SK-N-MC (cell line): ENCODE data around the gene IGF2BP3.

Experiments
- DNase-seq: peaks from one replicate; pipeline ENCODE4 v3.0.0-alpha.2; 2011; ENCODE audit warnings: low read depth, low spot score
- H3K27ac ChIP-seq: fragments of 200-600 bp; sonication (generic); 2 replicates; pipeline ENCODE4 v1.5.1; 2016; ENCODE audit warnings: mixed run types
- H3K36me3 ChIP-seq: fragments of 200-600 bp; sonication (generic); 2 replicates; pipeline ENCODE4 v1.6.1; 2017; ENCODE audit warnings: antibody characterized with exemption, low read length, mixed read lengths; ENCODE audit not compliant: insufficient read depth
- H3K4me3 ChIP-seq: fragments of 200-600 bp; sonication (generic); 2 replicates; pipeline ENCODE4 v1.5.1; 2016
- H3K9ac ChIP-seq: fragments of 200-600 bp; sonication (generic); 2 replicates; pipeline ENCODE4 v1.8.0; 2017; ENCODE audit warnings: mixed run types, mixed read lengths; ENCODE audit not compliant: insufficient read length
- H3K9me3 ChIP-seq: fragments of 200-600 bp; sonication (generic); 2 replicates; pipeline ENCODE4 v1.6.1; 2017; ENCODE audit warnings: low read depth, mild to moderate bottlenecking, antibody characterized with exemption, low read length, moderate library complexity, mixed read lengths
- EZH2 ChIP-seq: fragments of 200-600 bp; sonication (generic); IDR thresholded peaks from one replicate; pipeline ENCODE4 v1.6.1; 2017; ENCODE audit warnings: antibody characterized with exemption
- FOXP2 ChIP-seq: optimal IDR thresholded peaks from 2 replicates; pipeline ENCODE3; 2011; ENCODE audit warnings: mild to moderate bottlenecking, moderate library complexity; ENCODE audit not compliant: insufficient read depth; ENCODE audit errors: extremely low read length, control extremely low read depth
- POLR2AphosphoS5 ChIP-seq: IDR thresholded peaks from 2 replicates; pipeline ENCODE4 v1.6.1; 2012; ENCODE audit warnings: mild to moderate bottlenecking, low read depth, low read length, borderline replicate concordance

The IGF2BP3 gene

DNA sequence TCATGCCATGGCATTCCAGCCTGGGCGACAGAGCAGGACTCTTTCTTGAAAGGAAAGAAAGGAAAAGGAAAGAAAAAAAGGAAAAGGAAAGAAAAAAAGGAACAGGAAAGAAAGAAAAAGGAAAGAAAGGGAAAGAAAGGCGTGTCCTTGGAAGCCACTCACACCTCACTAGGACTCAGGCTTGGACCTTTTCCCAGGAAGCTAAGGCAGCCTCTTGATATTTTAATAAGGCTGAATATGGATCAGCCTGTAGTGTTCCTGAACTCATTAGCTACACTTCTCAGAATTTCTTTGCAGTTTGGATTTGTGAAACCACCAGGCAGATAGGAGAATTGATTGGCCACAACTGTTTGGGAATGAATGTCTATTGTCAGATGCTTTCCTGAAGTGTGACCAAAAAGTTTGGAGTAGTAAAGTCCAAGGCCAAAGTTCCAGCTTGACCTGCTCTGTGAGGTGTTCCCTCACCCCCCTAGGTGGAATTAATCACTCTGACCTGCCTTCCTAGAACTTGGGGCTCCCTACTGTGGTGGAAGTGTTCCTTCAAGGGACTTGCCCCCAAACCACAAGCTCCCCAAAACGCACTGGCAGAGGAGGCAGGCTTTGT is 178.2 kb downstream of the IGF2BP3 start:
- H3K27ac ChIP-seq = 0 out of 2 replicates have a peak overlapping the region, but pooled peaks have one; percentile 4
- TF ChIP-seq FOXP2 (no peak), POLR2AphosphoS5 (no peak), EZH2 (no peak)
- H3K9me3 ChIP-seq = no peaks in the 10 kb centered on the region
- no peak overlapping the region for H3K9ac ChIP-seq
- H3K36me3 ChIP-seq = no peaks in the 10 kb centered on the region
- DNase-seq = no peak
- no peak overlapping the region for H3K4me3 ChIP-seq

GRCh38 chr7:23290993-23291392 is 179.3 kb downstream of the IGF2BP3 start:
- Histone ChIP-seq H3K27ac (no peak overlapping the region), H3K4me3 (no peak overlapping the region), H3K9ac (no peak overlapping the region), H3K36me3 (no peaks in the 10 kb centered on the region), H3K9me3 (no peaks in the 10 kb centered on the region)
- DNase-seq = no peak
- TF ChIP-seq EZH2 (no peak), POLR2AphosphoS5 (no peak), FOXP2 (no peak)

GRCh38 chr7:23287612-23288011 is 182.7 kb downstream of the IGF2BP3 start:
- no peak overlapping the region for H3K9ac ChIP-seq
- no peaks in the 10 kb centered on the region for H3K9me3 ChIP-seq
- TF ChIP-seq FOXP2 = no peak
- TF ChIP-seq POLR2AphosphoS5 = no peak
- no peak for TF ChIP-seq EZH2
- no peaks in the 10 kb centered on the region for H3K36me3 ChIP-seq
- H3K27ac ChIP-seq = no peak overlapping the region
- no peak overlapping the region for H3K4me3 ChIP-seq
- DNase-seq = no peak

GRCh38 chr7:23285657-23286646 is 184.3 kb downstream of the IGF2BP3 start:
- H3K9me3 ChIP-seq = no peaks in the 10 kb centered on the region
- H3K27ac ChIP-seq = no peak overlapping the region
- no peaks in the 10 kb centered on the region for H3K36me3 ChIP-seq
- DNase-seq = no peak
- no peak overlapping the region for H3K4me3 ChIP-seq
- no peak overlapping the region for H3K9ac ChIP-seq
- TF ChIP-seq FOXP2 (no peak), EZH2 (no peak), POLR2AphosphoS5 (no peak)

GRCh38 chr7:23284871-23285270 is 185.4 kb downstream of the IGF2BP3 start:
- Histone ChIP-seq H3K27ac (no peak overlapping the region), H3K36me3 (no peaks in the 10 kb centered on the region), H3K4me3 (no peak overlapping the region), H3K9me3 (no peaks in the 10 kb centered on the region), H3K9ac (no peak overlapping the region)
- DNase-seq = no peak
- TF ChIP-seq POLR2AphosphoS5 = no peak
- TF ChIP-seq EZH2 = no peak
- no peak for TF ChIP-seq FOXP2

- no peak overlapping the region for H3K27ac ChIP-seq
- DNase-seq = no peak
- no peaks in the 10 kb centered on the region for H3K9me3 ChIP-seq
- H3K9ac ChIP-seq = no peak overlapping the region
- no peaks in the 10 kb centered on the region for H3K36me3 ChIP-seq
- H3K4me3 ChIP-seq = no peak overlapping the region
- no peak for TF ChIP-seq POLR2AphosphoS5
- TF ChIP-seq FOXP2 = no peak
- no peak for TF ChIP-seq EZH2
Measured at GRCh38 chr7:23283086-23283485, 187.2 kb downstream of the IGF2BP3 start.

- no peak for TF ChIP-seq FOXP2
- no peak for TF ChIP-seq EZH2
- TF ChIP-seq POLR2AphosphoS5 = no peak
- DNase-seq = no peak
Measured at GRCh38 chr7:23279819-23280525, 190.3 kb downstream of the IGF2BP3 start.

DNA sequence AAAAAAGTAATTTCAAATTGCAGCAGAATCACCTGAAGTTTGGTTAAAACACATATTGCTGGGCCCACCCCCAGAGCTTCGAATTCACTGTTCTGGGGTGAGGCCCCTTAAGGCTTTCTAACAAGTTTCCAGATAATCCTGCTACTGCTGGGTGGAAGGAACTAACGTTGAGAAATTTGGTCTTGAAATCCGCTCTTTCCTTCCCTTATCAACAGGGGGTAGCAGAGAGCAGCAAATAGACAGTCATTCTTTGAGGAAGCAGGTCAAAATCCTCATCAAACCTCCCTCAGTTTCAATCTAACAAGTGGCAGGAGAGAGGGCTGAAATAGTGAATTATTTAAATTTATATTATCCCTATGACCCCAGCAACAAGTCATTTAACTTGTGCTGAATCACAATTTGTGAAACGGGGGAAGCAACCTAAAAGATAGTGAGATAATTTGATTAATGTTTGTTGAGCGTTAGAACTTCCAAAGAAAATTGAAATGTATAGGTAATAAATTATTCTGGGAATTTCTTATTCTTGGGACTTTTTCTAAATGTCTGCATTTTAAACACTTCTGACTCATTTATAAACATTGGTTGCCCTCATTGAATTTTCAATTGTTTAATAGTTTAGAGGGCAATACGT is 192.8 kb downstream of the IGF2BP3 start:
- DNase-seq = no peak

More at GRCh38 chr7:23279819-23280525, 190.3 kb downstream of the IGF2BP3 start:
- Histone ChIP-seq H3K27ac (no peak overlapping the region), H3K9ac (no peak overlapping the region), H3K9me3 (no peaks in the 10 kb centered on the region), H3K4me3 (no peak overlapping the region), H3K36me3 (no peaks in the 10 kb centered on the region)

More for the DNA sequence above, 192.8 kb downstream of the IGF2BP3 start:
- H3K27ac ChIP-seq = no peak overlapping the region
- no peak overlapping the region for H3K9ac ChIP-seq
- no peak overlapping the region for H3K4me3 ChIP-seq
- H3K9me3 ChIP-seq = no peaks in the 10 kb centered on the region
- H3K36me3 ChIP-seq = no peaks in the 10 kb centered on the region
- TF ChIP-seq POLR2AphosphoS5 = no peak
- TF ChIP-seq FOXP2 = no peak
- TF ChIP-seq EZH2 = no peak
